ENCODE measurements around the gene CMC1.
A peak's percentile ranks its signal among the peaks of the same experiment; 100 is the strongest.
"Not testable (repeated sequence)": the region's sequence is repeated elsewhere in the genome, so short reads cannot be mapped to it uniquely, and the experiment has no call there.

Gene CMC1

GRCh38 chr3:28241221-28242160 is at the start of gene CMC1:
Gene CMC1, plus strand, starts transcription at chr3:28241619. Its CDS starts 175 bp downstream, at chr3:28241794.
- DNase-seq, result peak; percentile 97

GRCh38 chr3:28198161-28198560 is 43.3 kb upstream of the CMC1 start:
- no peak for DNase-seq

GRCh38 chr3:28198974-28199373 is 42.4 kb upstream of the CMC1 start:
- no peak for DNase-seq

GRCh38 chr3:28199643-28200042 is 41.8 kb upstream of the CMC1 start:
- DNase-seq, result not testable (repeated sequence)

- not testable (repeated sequence) for DNase-seq
Measured at GRCh38 chr3:28200366-28200848, 41.0 kb upstream of the CMC1 start.

- DNase-seq, result no peak
Measured at GRCh38 chr3:28206479-28206878, 34.9 kb upstream of the CMC1 start.

GRCh38 chr3:28207000-28207733 is 34.3 kb upstream of the CMC1 start:
- DNase-seq, result no peak

- DNase-seq, result no peak
Measured at GRCh38 chr3:28210968-28211713, 30.3 kb upstream of the CMC1 start.

GRCh38 chr3:28212681-28213080 is 28.7 kb upstream of the CMC1 start:
- no peak for DNase-seq

- no peak for DNase-seq
Measured at GRCh38 chr3:28215407-28215806, 26.0 kb upstream of the CMC1 start.

GRCh38 chr3:28218071-28218916 is 23.1 kb upstream of the CMC1 start:
- DNase-seq, result no peak

GRCh38 chr3:28218917-28219198 is 22.6 kb upstream of the CMC1 start:
- no peak for DNase-seq

- no peak for DNase-seq
Measured at GRCh38 chr3:28224430-28224829, 17.0 kb upstream of the CMC1 start.

- no peak for DNase-seq
Measured at GRCh38 chr3:28226020-28226419, 15.4 kb upstream of the CMC1 start.

- no peak for DNase-seq
Measured at GRCh38 chr3:28228623-28229022, 12.8 kb upstream of the CMC1 start.

- DNase-seq, result no peak
Measured at GRCh38 chr3:28232659-28233058, 8.8 kb upstream of the CMC1 start.

GRCh38 chr3:28234454-28234853 is 7.0 kb upstream of the CMC1 start:
- no peak for DNase-seq

- DNase-seq, result no peak
Measured at GRCh38 chr3:28239108-28239507, 2.3 kb upstream of the CMC1 start.

- DNase-seq, result no peak
Measured at GRCh38 chr3:28240441-28240840, 978 bp upstream of the CMC1 start.

- DNase-seq, result no peak
Measured at GRCh38 chr3:28242519-28242918, 1.1 kb downstream of the CMC1 start.

- peak; percentile 54 for DNase-seq
Measured at GRCh38 chr3:28243424-28244106, 2.1 kb downstream of the CMC1 start.

- DNase-seq, result peak; percentile 50
Measured at GRCh38 chr3:28244491-28244890, 3.1 kb downstream of the CMC1 start.

All from suppressor macrophage treated with lipopolysaccharide for 4 hours (primary cell).